GM12801 (cell line): ENCODE results near the gene TAAR9.

ENCODE experiments used
- CTCF ChIP-seq: IDR thresholded peaks from one replicate; pipeline ENCODE4 v1.5.1; 2011; ENCODE audit warnings: control low read depth; ENCODE audit not compliant: insufficient read length; ENCODE audit errors: extremely low read depth

TAAR9 gene

GRCh38 chr6:132515386-132515785, 22.7 kb upstream of the TAAR9 start:
- no peak for TF ChIP-seq CTCF

- TF ChIP-seq CTCF: no peak
Observed at GRCh38 chr6:132520953-132521352, 17.1 kb upstream of the TAAR9 start.

- TF ChIP-seq CTCF: no peak
Observed at GRCh38 chr6:132524646-132525045, 13.4 kb upstream of the TAAR9 start.

- TF ChIP-seq CTCF: no peak
Observed at GRCh38 chr6:132525866-132526265, 12.2 kb upstream of the TAAR9 start.

- TF ChIP-seq CTCF: no peak
Observed at GRCh38 chr6:132526461-132526860, 11.6 kb upstream of the TAAR9 start.

- no peak for TF ChIP-seq CTCF
Observed at GRCh38 chr6:132527791-132528190, 10.3 kb upstream of the TAAR9 start.

GRCh38 chr6:132530293-132530974, 7.6 kb upstream of the TAAR9 start:
- TF ChIP-seq CTCF: no peak
